H9 (cell line): Measurements from ENCODE around the gene KCNH4. TPM values are rescaled to one million over a fixed set of nuclear protein-coding genes. Genes with fewer than 3 reads are reported as not detected.

ENCODE experiments used
- DNase-seq: peaks from one replicate; pipeline ENCODE4 v3.0.0-alpha.2; 2017
- H2AFZ ChIP-seq: one replicate; pipeline ENCODE4 v1.6.1; 2013; ENCODE audit warnings: mild to moderate bottlenecking, low read length, control low read depth, moderate library complexity
- H2AK5ac ChIP-seq: 2 replicates; pipeline ENCODE4 v1.6.1; 2013; ENCODE audit warnings: low read length, control low read depth, mixed read lengths; ENCODE audit not compliant: insufficient read length
- H2BK120ac ChIP-seq: one replicate; pipeline ENCODE4 v1.6.1; 2013; ENCODE audit warnings: low read depth, mild to moderate bottlenecking, low read length, control low read depth, inconsistent platforms; ENCODE audit not compliant: poor library complexity, severe bottlenecking
- H2BK12ac ChIP-seq: 2 replicates; pipeline ENCODE4 v1.6.1; 2013; ENCODE audit warnings: low read length, control low read depth, mixed read lengths, low read depth; ENCODE audit not compliant: insufficient read length
- H2BK15ac ChIP-seq: 2 replicates; pipeline ENCODE4 v1.6.1; 2013; ENCODE audit warnings: low read depth, low read length, control low read depth
- H2BK20ac ChIP-seq: one replicate; pipeline ENCODE4 v1.6.1; 2013; ENCODE audit warnings: low read depth, mild to moderate bottlenecking, low read length, control low read depth, inconsistent platforms; ENCODE audit not compliant: poor library complexity, severe bottlenecking
- H2BK5ac ChIP-seq: 2 replicates; pipeline ENCODE4 v1.6.1; 2013; ENCODE audit warnings: low read length, control low read depth, mixed read lengths; ENCODE audit not compliant: insufficient read length
- H3K14ac ChIP-seq: 2 replicates; pipeline ENCODE4 v1.6.1; 2013; ENCODE audit warnings: low read length, control low read depth; ENCODE audit not compliant: insufficient read depth
- H3K18ac ChIP-seq: 2 replicates; pipeline ENCODE4 v1.6.1; 2013; ENCODE audit warnings: low read depth, mild to moderate bottlenecking, mixed read lengths, low read length, control low read depth; ENCODE audit not compliant: insufficient read length
- H3K23ac ChIP-seq: 2 replicates; pipeline ENCODE4 v1.6.1; 2013; ENCODE audit warnings: low read length, control low read depth, mixed read lengths, low read depth; ENCODE audit not compliant: insufficient read length
- H3K23me2 ChIP-seq: 2 replicates; pipeline ENCODE4 v1.6.1; 2013; ENCODE audit warnings: low read depth, mild to moderate bottlenecking, mixed read lengths, low read length, control low read depth; ENCODE audit not compliant: insufficient read length, poor library complexity, severe bottlenecking
- H3K27ac ChIP-seq: 2 replicates; pipeline ENCODE4 v1.5.1; 2013; ENCODE audit warnings: low read length, control low read depth, mixed read lengths, low read depth; ENCODE audit not compliant: insufficient read length
- H3K27me3 ChIP-seq: 2 replicates; pipeline ENCODE4 v1.6.1; 2013; ENCODE audit warnings: low read length, control low read depth, inconsistent platforms; ENCODE audit not compliant: insufficient read depth
- H3K4ac ChIP-seq: 2 replicates; pipeline ENCODE4 v1.6.1; 2013; ENCODE audit warnings: low read depth, mild to moderate bottlenecking, control low read depth, inconsistent platforms, low read length, moderate library complexity
- H3K4me1 ChIP-seq: 2 replicates; pipeline ENCODE4 v1.6.1; 2013; ENCODE audit warnings: low read length, control low read depth, inconsistent platforms; ENCODE audit not compliant: insufficient read depth
- H3K4me2 ChIP-seq: 2 replicates; pipeline ENCODE4 v1.6.1; 2013; ENCODE audit warnings: low read length, control low read depth, mixed read lengths; ENCODE audit not compliant: insufficient read length, insufficient read depth
- H3K56ac ChIP-seq: 2 replicates; pipeline ENCODE4 v1.6.1; 2013; ENCODE audit warnings: low read depth, mild to moderate bottlenecking, mixed read lengths, low read length, control low read depth; ENCODE audit not compliant: insufficient read length
- H3K79me1 ChIP-seq: 2 replicates; pipeline ENCODE4 v1.6.1; 2013; ENCODE audit warnings: low read depth, mild to moderate bottlenecking, moderate library complexity, low read length, control low read depth, inconsistent platforms; ENCODE audit not compliant: insufficient read depth, poor library complexity, severe bottlenecking
- H3K79me2 ChIP-seq: 2 replicates; pipeline ENCODE4 v1.6.1; 2013; ENCODE audit warnings: low read length, control low read depth, inconsistent platforms; ENCODE audit not compliant: insufficient read depth
- H3K9ac ChIP-seq: 2 replicates; pipeline ENCODE4 v1.6.1; 2013; ENCODE audit warnings: low read length, control low read depth, mixed read lengths; ENCODE audit not compliant: insufficient read length; ENCODE audit errors: extremely low read depth
- H3K9me3 ChIP-seq: one replicate; pipeline ENCODE4 v1.6.1; 2013; ENCODE audit warnings: low read depth, low read length, inconsistent platforms; ENCODE audit not compliant: control insufficient read depth
- H3T11ph ChIP-seq: one replicate; pipeline ENCODE4 v1.6.1; 2013; ENCODE audit warnings: mild to moderate bottlenecking, low read length, control low read depth, inconsistent platforms
- H4K20me1 ChIP-seq: one replicate; pipeline ENCODE4 v1.6.1; 2013; ENCODE audit not compliant: control insufficient read depth, insufficient read length, insufficient read depth
- H4K5ac ChIP-seq: 2 replicates; pipeline ENCODE4 v1.6.1; 2013; ENCODE audit warnings: low read depth, mild to moderate bottlenecking, mixed read lengths, low read length, control low read depth; ENCODE audit not compliant: insufficient read length
- H4K8ac ChIP-seq: replicated peaks from 2 replicates; pipeline ENCODE4 v1.6.1; 2013; ENCODE audit warnings: low read length, control low read depth, mixed read lengths, low read depth; ENCODE audit not compliant: insufficient read length
- H4K91ac ChIP-seq: 2 replicates; pipeline ENCODE4 v1.6.1; 2013; ENCODE audit warnings: low read depth, mild to moderate bottlenecking, moderate library complexity, mixed read lengths, low read length, control low read depth; ENCODE audit not compliant: insufficient read length
- H3K27ac Mint-ChIP-seq, 3 experiments: 2 replicates in 2 of 3; 3 replicates in 1 of 3; pipeline ENCODE4 v1.8.0; 2020 to 2021; ENCODE audit warnings: mixed read lengths in 3 of 3, mild to moderate bottlenecking in 1 of 3, moderate library complexity in 1 of 3
- H3K27me3 Mint-ChIP-seq: 2 replicates; pipeline ENCODE4 v1.8.0; 2021; ENCODE audit warnings: low read depth, mild to moderate bottlenecking, moderate library complexity, mixed read lengths
- H3K36me3 Mint-ChIP-seq, 3 experiments: 2 replicates in 2 of 3; 3 replicates in 1 of 3; pipeline ENCODE4 v1.8.0; 2020 to 2021; ENCODE audit warnings: low read depth in 3 of 3, mixed read lengths in 3 of 3; ENCODE audit not compliant: insufficient read depth in 1 of 3
- H3K4me1 Mint-ChIP-seq, 2 experiments: 2 replicates each; pipeline ENCODE4 v1.8.0; 2020; ENCODE audit warnings: mixed read lengths in 2 of 2
- H3K4me3 Mint-ChIP-seq, 2 experiments: 2 replicates in 1 of 2; 3 replicates in 1 of 2; pipeline ENCODE4 v1.8.0; 2020 to 2021; ENCODE audit warnings: mild to moderate bottlenecking in 2 of 2, mixed read lengths in 2 of 2, moderate library complexity in 1 of 2
- H3K9me3 Mint-ChIP-seq, 2 experiments: 2 replicates in 1 of 2; 3 replicates in 1 of 2; pipeline ENCODE4 v1.8.0; 2020; ENCODE audit warnings: mild to moderate bottlenecking in 2 of 2, mixed read lengths in 2 of 2, moderate library complexity in 1 of 2
- CTCF ChIP-seq: fragments of 200-600 bp; sonication (generic); conservative IDR thresholded peaks from 3 replicates; pipeline ENCODE4 v1.8.0; 2021; ENCODE audit warnings: antibody characterized with exemption, mild to moderate bottlenecking
- WGBS: extraction: QIAGEN DNeasy Blood & Tissue Kit; methylation state at CpG from one replicate; pipeline ENCODE4 v1.1.7; 2013; ENCODE audit warnings: missing lambda C conversion rate, low lambda C conversion rate, mixed read lengths; ENCODE audit not compliant: insufficient read length; ENCODE audit errors: extremely low coverage; 5-methylcytosine and 5-hydroxymethylcytosine counted together
- total RNA-seq: library from RNA; stranded (reverse); gene quantifications from 2 replicates; pipeline ENCODE4 v1.2.1, GENCODE V29; 2021

The KCNH4 gene
- total RNA-seq, 1 experiment from 2014 or later: not detected

GRCh38 chr17:42119301-42119700 is 61.6 kb downstream of the KCNH4 start:
- H3K27ac Mint-ChIP-seq: no peak overlapping the region
- H2BK12ac ChIP-seq: no peak overlapping the region
- H2BK15ac ChIP-seq: no peak overlapping the region
- H3K27ac ChIP-seq: no peak overlapping the region
- no peaks in the 10 kb centered on the region for H3K9me3 Mint-ChIP-seq
- H2AK5ac ChIP-seq: no peak overlapping the region
- H2BK5ac ChIP-seq: no peak overlapping the region
- H3K23me2 ChIP-seq: no peaks in the 10 kb centered on the region
- no peak overlapping the region for H3K9ac ChIP-seq
- no peak overlapping the region for H3K14ac ChIP-seq
- no peak overlapping the region for H4K5ac ChIP-seq
- no peak overlapping the region for H4K8ac ChIP-seq
- H3K36me3 Mint-ChIP-seq: peaks cover 8 to 53% (median 43%) of the 10 kb centered on the region in 3 experiments; a peak in 6 of 7 replicates
- H3K56ac ChIP-seq: no peak overlapping the region
- H3K4me1 Mint-ChIP-seq: peaks cover 22 to 32% of the 10 kb centered on the region in 2 experiments
- no peak overlapping the region for H3T11ph ChIP-seq
- no peak overlapping the region for H2BK120ac ChIP-seq
- H3K79me2 ChIP-seq: no peaks in the 10 kb centered on the region
- H3K18ac ChIP-seq: no peak overlapping the region
- peak overlapping the region in 1 of 2 experiments; percentile 14; a peak in 1 of 5 replicates for H3K4me3 Mint-ChIP-seq
- no peaks in the 10 kb centered on the region for H3K9me3 ChIP-seq
- no peak for DNase-seq
- no peak overlapping the region for H2BK20ac ChIP-seq
- H2AFZ ChIP-seq: no peak overlapping the region
- WGBS: no CpG with 5 or more reads among the region's 18 CpGs
- no peak overlapping the region for H3K4me2 ChIP-seq
- no peaks in the 10 kb centered on the region for H3K79me1 ChIP-seq
- no peaks in the 10 kb centered on the region for H4K20me1 ChIP-seq
- no peaks in the 10 kb centered on the region for H3K4me1 ChIP-seq
- H3K27me3 Mint-ChIP-seq: no peaks in the 10 kb centered on the region
- H3K4ac ChIP-seq: no peak overlapping the region
- TF ChIP-seq CTCF: no peak
- no peak overlapping the region for H4K91ac ChIP-seq
- no peaks in the 10 kb centered on the region for H3K27me3 ChIP-seq
- H3K23ac ChIP-seq: no peak overlapping the region
